Immature natural killer cell (primary cell): ENCODE data around the gene ME1. TPM values are rescaled to one million over a fixed set of nuclear protein-coding genes. Genes with fewer than 3 reads are reported as not detected.
A peak's percentile ranks its signal among the peaks of the same experiment; 100 is the strongest.

Experiments used
- DNase-seq, 3 donors: peaks; one replicate each; pipeline ENCODE4 v3.0.0; 2022; ENCODE audit warnings: mixed read lengths in 1 of 3
- H3K27ac Mint-ChIP-seq, 6 donors: one replicate each; pipeline ENCODE4 v1.8.0; 2020; ENCODE audit warnings: mixed read lengths in 6 of 6, mild to moderate bottlenecking in 5 of 6, inconsistent platforms in 4 of 6, moderate library complexity in 3 of 6
- H3K27me3 Mint-ChIP-seq, 3 donors: one replicate each; pipeline ENCODE4 v1.8.0; 2020 to 2021; ENCODE audit warnings: low read depth in 3 of 3, mild to moderate bottlenecking in 3 of 3, mixed read lengths in 3 of 3, moderate library complexity in 3 of 3, inconsistent platforms in 1 of 3
- H3K36me3 Mint-ChIP-seq, 3 donors: one replicate each; pipeline ENCODE4 v1.8.0; 2020; ENCODE audit warnings: mixed read lengths in 3 of 3, inconsistent platforms in 2 of 3, mild to moderate bottlenecking in 2 of 3
- H3K4me1 Mint-ChIP-seq, 2 donors: one replicate each; pipeline ENCODE4 v1.8.0; 2020; ENCODE audit warnings: inconsistent platforms in 2 of 2, mild to moderate bottlenecking in 2 of 2, mixed read lengths in 2 of 2, moderate library complexity in 1 of 2
- H3K4me3 Mint-ChIP-seq, 5 donors: one replicate each; pipeline ENCODE4 v1.8.0; 2020; ENCODE audit warnings: mild to moderate bottlenecking in 5 of 5, mixed read lengths in 5 of 5, inconsistent platforms in 3 of 5, moderate library complexity in 3 of 5
- H3K9me3 Mint-ChIP-seq, 6 donors: one replicate each; pipeline ENCODE4 v1.8.0; 2020; ENCODE audit warnings: mild to moderate bottlenecking in 6 of 6, mixed read lengths in 6 of 6, inconsistent platforms in 4 of 6, moderate library complexity in 3 of 6
- polyA plus RNA-seq, 3 donors: library from polyadenylated mRNA; unstranded; fragments of 300-500 nt; fragmentation: Illumina TruSeq; gene quantifications; one replicate each; pipeline ENCODE4 v1.2.3, GENCODE V29; 2021

The ME1 gene
- polyA plus RNA-seq: under 1 TPM in 1 of 3 donors, not detected in 2; 0.38 TPM

- H3K27me3 Mint-ChIP-seq: peaks cover 0 to 5% (median 3%) of the 10 kb centered on the region in 3 donors
- H3K4me3 Mint-ChIP-seq: peak within 1 kb of the TSS; percentile 63 to 83 (median 73)
- peaks cover 7 to 15% of the 10 kb centered on the region in 2 donors for H3K4me1 Mint-ChIP-seq
- H3K9me3 Mint-ChIP-seq: peaks cover 0 to 3% (median 0%) of the 10 kb centered on the region in 6 donors
- no peaks in the 10 kb centered on the region for H3K36me3 Mint-ChIP-seq
- H3K27ac Mint-ChIP-seq: peak within 1 kb of the TSS in 4 of 6 donors; percentile 18 to 82 (median 36)
- peak; percentile 45 to 71 (median 62) for DNase-seq
Observed at GRCh38 chr6:83430611-83431544, at the start of gene ME1. Gene ME1 (minus strand): TSS chr6:83431051. CDS start chr6:83430954, 97 bp downstream.

GRCh38 chr6:83480470-83480869 lies 49.6 kb upstream of the ME1 start:
- peaks cover 0 to 2% (median 0%) of the 10 kb centered on the region in 6 donors for H3K9me3 Mint-ChIP-seq
- no peak for DNase-seq
- no peak overlapping the region for H3K27ac Mint-ChIP-seq
- H3K27me3 Mint-ChIP-seq: peaks cover 0 to 9% (median 0%) of the 10 kb centered on the region in 3 donors
- no peaks in the 10 kb centered on the region for H3K4me1 Mint-ChIP-seq
- H3K4me3 Mint-ChIP-seq: no peak overlapping the region
- no peaks in the 10 kb centered on the region for H3K36me3 Mint-ChIP-seq

GRCh38 chr6:83479389-83479788 lies 48.5 kb upstream of the ME1 start:
- H3K27me3 Mint-ChIP-seq: peaks cover 0 to 7% (median 0%) of the 10 kb centered on the region in 3 donors
- DNase-seq: no peak
- peaks cover 0 to 2% (median 0%) of the 10 kb centered on the region in 6 donors for H3K9me3 Mint-ChIP-seq
- H3K4me3 Mint-ChIP-seq: no peak overlapping the region
- H3K4me1 Mint-ChIP-seq: no peaks in the 10 kb centered on the region
- no peaks in the 10 kb centered on the region for H3K36me3 Mint-ChIP-seq
- no peak overlapping the region for H3K27ac Mint-ChIP-seq

GRCh38 chr6:83476971-83477370 lies 46.1 kb upstream of the ME1 start:
- no peaks in the 10 kb centered on the region for H3K36me3 Mint-ChIP-seq

GRCh38 chr6:83474309-83474708 lies 43.5 kb upstream of the ME1 start:
- no peak overlapping the region for H3K27ac Mint-ChIP-seq
- H3K9me3 Mint-ChIP-seq: no peaks in the 10 kb centered on the region
- no peak overlapping the region for H3K4me3 Mint-ChIP-seq
- DNase-seq: no peak
- H3K27me3 Mint-ChIP-seq: peaks cover 2 to 5% (median 3%) of the 10 kb centered on the region in 3 donors
- no peaks in the 10 kb centered on the region for H3K36me3 Mint-ChIP-seq
- no peaks in the 10 kb centered on the region for H3K4me1 Mint-ChIP-seq

More at GRCh38 chr6:83476971-83477370, 46.1 kb upstream of the ME1 start:
- Mint-ChIP-seq H3K27ac (no peak overlapping the region), H3K4me3 (no peak overlapping the region), H3K9me3 (peaks cover 0 to 2% (median 0%) of the 10 kb centered on the region in 6 donors), H3K4me1 (no peaks in the 10 kb centered on the region), H3K27me3 (peaks cover 0 to 7% (median 1%) of the 10 kb centered on the region in 3 donors)
- no peak for DNase-seq

- H3K27me3 Mint-ChIP-seq: peaks cover 2 to 5% (median 3%) of the 10 kb centered on the region in 3 donors
- H3K36me3 Mint-ChIP-seq: no peaks in the 10 kb centered on the region
- no peaks in the 10 kb centered on the region for H3K9me3 Mint-ChIP-seq
- H3K4me3 Mint-ChIP-seq: no peak overlapping the region
- H3K4me1 Mint-ChIP-seq: no peaks in the 10 kb centered on the region
- H3K27ac Mint-ChIP-seq: no peak overlapping the region
- no peak for DNase-seq
Observed at GRCh38 chr6:83472767-83473166, 41.9 kb upstream of the ME1 start.

GRCh38 chr6:83470587-83470986 lies 39.7 kb upstream of the ME1 start:
- H3K36me3 Mint-ChIP-seq: no peaks in the 10 kb centered on the region
- H3K27ac Mint-ChIP-seq: no peak overlapping the region
- no peaks in the 10 kb centered on the region for H3K9me3 Mint-ChIP-seq
- no peak for DNase-seq
- no peak overlapping the region for H3K4me3 Mint-ChIP-seq
- H3K27me3 Mint-ChIP-seq: peaks cover 0 to 3% (median 2%) of the 10 kb centered on the region in 3 donors
- H3K4me1 Mint-ChIP-seq: no peaks in the 10 kb centered on the region

- peaks cover 0 to 3% (median 2%) of the 10 kb centered on the region in 3 donors for H3K27me3 Mint-ChIP-seq
- no peak overlapping the region for H3K27ac Mint-ChIP-seq
- no peak for DNase-seq
- H3K4me3 Mint-ChIP-seq: no peak overlapping the region
- no peaks in the 10 kb centered on the region for H3K9me3 Mint-ChIP-seq
- no peaks in the 10 kb centered on the region for H3K4me1 Mint-ChIP-seq
- no peaks in the 10 kb centered on the region for H3K36me3 Mint-ChIP-seq
Observed at GRCh38 chr6:83470001-83470400, 39.1 kb upstream of the ME1 start.

- Mint-ChIP-seq H3K4me1 (no peaks in the 10 kb centered on the region), H3K27me3 (peaks cover 0 to 3% (median 2%) of the 10 kb centered on the region in 3 donors), H3K27ac (no peak overlapping the region), H3K4me3 (no peak overlapping the region), H3K36me3 (no peaks in the 10 kb centered on the region), H3K9me3 (no peaks in the 10 kb centered on the region)
- no peak for DNase-seq
Observed at GRCh38 chr6:83467620-83468036, 36.8 kb upstream of the ME1 start.

- no peak overlapping the region for H3K4me3 Mint-ChIP-seq
- no peaks in the 10 kb centered on the region for H3K4me1 Mint-ChIP-seq
- H3K27ac Mint-ChIP-seq: no peak overlapping the region
- peaks cover 0 to 2% (median 2%) of the 10 kb centered on the region in 3 donors for H3K27me3 Mint-ChIP-seq
- no peaks in the 10 kb centered on the region for H3K36me3 Mint-ChIP-seq
- H3K9me3 Mint-ChIP-seq: no peaks in the 10 kb centered on the region
- DNase-seq: no peak
Observed at GRCh38 chr6:83466328-83466727, 35.5 kb upstream of the ME1 start.

GRCh38 chr6:83464381-83465140 lies 33.7 kb upstream of the ME1 start:
- no peak overlapping the region for H3K4me3 Mint-ChIP-seq
- peaks cover 0 to under 1% (median 0%) of the 10 kb centered on the region in 3 donors for H3K27me3 Mint-ChIP-seq
- peaks cover 2 to 4% of the 10 kb centered on the region in 2 donors for H3K4me1 Mint-ChIP-seq
- DNase-seq: no peak
- no peak overlapping the region for H3K27ac Mint-ChIP-seq
- H3K9me3 Mint-ChIP-seq: no peaks in the 10 kb centered on the region
- H3K36me3 Mint-ChIP-seq: peaks cover 0 to 2% (median 0%) of the 10 kb centered on the region in 3 donors

GRCh38 chr6:83463886-83464285 lies 33.0 kb upstream of the ME1 start:
- H3K4me1 Mint-ChIP-seq: peaks cover 4 to 6% of the 10 kb centered on the region in 2 donors
- no peak for DNase-seq
- H3K27me3 Mint-ChIP-seq: no peaks in the 10 kb centered on the region
- H3K27ac Mint-ChIP-seq: no peak overlapping the region
- no peaks in the 10 kb centered on the region for H3K9me3 Mint-ChIP-seq
- no peak overlapping the region for H3K4me3 Mint-ChIP-seq
- H3K36me3 Mint-ChIP-seq: peaks cover 0 to 4% (median 0%) of the 10 kb centered on the region in 3 donors

GRCh38 chr6:83462524-83462923 lies 31.7 kb upstream of the ME1 start:
- DNase-seq: no peak
- no peaks in the 10 kb centered on the region for H3K9me3 Mint-ChIP-seq
- no peak overlapping the region for H3K27ac Mint-ChIP-seq
- peaks cover 4 to 6% of the 10 kb centered on the region in 2 donors for H3K4me1 Mint-ChIP-seq
- H3K36me3 Mint-ChIP-seq: peaks cover 0 to 4% (median 0%) of the 10 kb centered on the region in 3 donors
- H3K27me3 Mint-ChIP-seq: no peaks in the 10 kb centered on the region
- no peak overlapping the region for H3K4me3 Mint-ChIP-seq

GRCh38 chr6:83461438-83461837 lies 30.6 kb upstream of the ME1 start:
- Mint-ChIP-seq H3K9me3 (no peaks in the 10 kb centered on the region), H3K27me3 (no peaks in the 10 kb centered on the region), H3K27ac (no peak overlapping the region), H3K4me3 (no peak overlapping the region), H3K36me3 (peaks cover 0 to 4% (median 0%) of the 10 kb centered on the region in 3 donors), H3K4me1 (peaks cover 4 to 6% of the 10 kb centered on the region in 2 donors)
- no peak for DNase-seq
